Cardiac muscle cell (in vitro differentiated cells and primary cell): ENCODE measurements around the gene BABAM1. TPM values are rescaled to one million over a fixed set of nuclear protein-coding genes. Genes with fewer than 3 reads are reported as not detected.

Source experiments
- DNase-seq, 2 donors: peaks; one replicate each; pipeline versions ENCODE4 v3.0.0 to v3.0.0-alpha.2; 2010 to 2017; ENCODE audit warnings: low read depth in 1 of 2, low spot score in 1 of 2
- H3K27ac ChIP-seq: fragments of 200-600 bp; sonication (generic); 2 replicates; pipeline ENCODE4 v1.5.1; 2016
- H3K27me3 ChIP-seq: fragments of 200-600 bp; sonication (generic); 2 replicates; pipeline ENCODE4 v1.6.0; 2016; ENCODE audit warnings: control low read depth
- H3K36me3 ChIP-seq: fragments of 200-600 bp; sonication (generic); 2 replicates; pipeline ENCODE4 v1.5.1; 2016; ENCODE audit warnings: control low read depth
- H3K4me1 ChIP-seq: fragments of 200-600 bp; sonication (generic); 2 replicates; pipeline ENCODE4 v1.8.1; 2017; ENCODE audit warnings: low read depth, mild to moderate bottlenecking, mixed run types
- H3K4me3 ChIP-seq: fragments of 200-600 bp; sonication (generic); 2 replicates; pipeline ENCODE4 v1.5.1; 2016; ENCODE audit warnings: mild to moderate bottlenecking
- H3K9me3 ChIP-seq: fragments of 200-600 bp; sonication (generic); 2 replicates; pipeline ENCODE4 v1.5.1; 2017; ENCODE audit warnings: low read depth, mild to moderate bottlenecking, control low read depth
- polyA plus RNA-seq: library from polyadenylated mRNA; unstranded; fragments of >200 nt; fragmentation: Nextera tagmentation; extraction: Ambion mirVana; gene quantifications from 2 replicates; pipeline ENCODE4 v1.2.1, GENCODE V29; 2016
- total RNA-seq: library from RNA; depleted of rRNA; stranded (reverse); fragments of >200 nt; gene quantifications from 2 replicates; pipeline ENCODE4 v1.2.3, GENCODE V29; 2016
- TF ChIP-seq, protein P1 (sequence below): IDR thresholded peaks from 2 replicates; pipeline ENCODE4 v1.5.1; 2012; ENCODE audit warnings: low read depth, mild to moderate bottlenecking, low read length

BABAM1 gene
- total and polyA plus RNA-seq, 2 experiments from 2014 or later = 136 to 141 TPM

- H3K27ac ChIP-seq = peak within 1 kb of the TSS; percentile 25
- TF ChIP-seq, protein P1, sequence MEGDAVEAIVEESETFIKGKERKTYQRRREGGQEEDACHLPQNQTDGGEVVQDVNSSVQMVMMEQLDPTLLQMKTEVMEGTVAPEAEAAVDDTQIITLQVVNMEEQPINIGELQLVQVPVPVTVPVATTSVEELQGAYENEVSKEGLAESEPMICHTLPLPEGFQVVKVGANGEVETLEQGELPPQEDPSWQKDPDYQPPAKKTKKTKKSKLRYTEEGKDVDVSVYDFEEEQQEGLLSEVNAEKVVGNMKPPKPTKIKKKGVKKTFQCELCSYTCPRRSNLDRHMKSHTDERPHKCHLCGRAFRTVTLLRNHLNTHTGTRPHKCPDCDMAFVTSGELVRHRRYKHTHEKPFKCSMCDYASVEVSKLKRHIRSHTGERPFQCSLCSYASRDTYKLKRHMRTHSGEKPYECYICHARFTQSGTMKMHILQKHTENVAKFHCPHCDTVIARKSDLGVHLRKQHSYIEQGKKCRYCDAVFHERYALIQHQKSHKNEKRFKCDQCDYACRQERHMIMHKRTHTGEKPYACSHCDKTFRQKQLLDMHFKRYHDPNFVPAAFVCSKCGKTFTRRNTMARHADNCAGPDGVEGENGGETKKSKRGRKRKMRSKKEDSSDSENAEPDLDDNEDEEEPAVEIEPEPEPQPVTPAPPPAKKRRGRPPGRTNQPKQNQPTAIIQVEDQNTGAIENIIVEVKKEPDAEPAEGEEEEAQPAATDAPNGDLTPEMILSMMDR = no peak
- DNase-seq = peak; percentile 100
- peaks cover 5% of the 10 kb centered on the region for H3K4me1 ChIP-seq
- no peaks in the 10 kb centered on the region for H3K9me3 ChIP-seq
- peak within 1 kb of the TSS; percentile 55 for H3K4me3 ChIP-seq
- peaks cover 5% of the 10 kb centered on the region for H3K36me3 ChIP-seq
- no peaks in the 10 kb centered on the region for H3K27me3 ChIP-seq
Observed at GRCh38 chr19:17309198-17309964, 42.1 kb downstream of the BABAM1 start, which contains the start of gene DDA1. Gene DDA1 (plus strand): TSS chr19:17309563. CDS start chr19:17309655, 92 bp downstream.

DNA sequence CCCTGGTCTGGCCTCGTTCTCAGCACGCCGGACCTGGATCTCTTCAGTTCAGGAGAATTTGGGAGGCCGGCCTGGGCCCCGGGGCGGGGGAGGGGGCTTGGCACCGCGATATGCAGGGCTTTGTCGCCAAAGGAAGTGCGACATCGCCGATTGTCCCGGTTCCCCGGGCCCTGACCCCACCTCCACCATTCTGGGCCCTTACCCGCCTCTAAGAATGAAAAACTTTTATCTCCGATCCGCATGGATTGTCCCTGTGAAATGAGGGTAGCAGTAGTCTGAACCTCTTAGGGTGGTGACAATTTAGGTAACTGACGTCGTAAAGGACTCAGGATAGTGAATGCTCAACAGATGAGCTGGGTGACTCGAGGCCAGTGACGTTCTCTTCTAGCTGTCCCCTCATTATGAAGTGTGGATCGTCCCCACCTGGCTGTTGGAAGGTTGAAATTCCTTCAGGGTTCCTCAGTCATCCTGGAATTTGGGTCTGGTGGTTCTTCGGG lies 42.8 kb downstream of the BABAM1 start:
- DNase-seq = no peak
- Histone ChIP-seq H3K27ac (peak overlapping the region; percentile 25), H3K36me3 (peaks cover 9% of the 10 kb centered on the region), H3K4me3 (peak overlapping the region; percentile 55), H3K4me1 (peaks cover 5% of the 10 kb centered on the region), H3K9me3 (no peaks in the 10 kb centered on the region), H3K27me3 (no peaks in the 10 kb centered on the region)
- TF ChIP-seq, protein P1 = no peak

DNA sequence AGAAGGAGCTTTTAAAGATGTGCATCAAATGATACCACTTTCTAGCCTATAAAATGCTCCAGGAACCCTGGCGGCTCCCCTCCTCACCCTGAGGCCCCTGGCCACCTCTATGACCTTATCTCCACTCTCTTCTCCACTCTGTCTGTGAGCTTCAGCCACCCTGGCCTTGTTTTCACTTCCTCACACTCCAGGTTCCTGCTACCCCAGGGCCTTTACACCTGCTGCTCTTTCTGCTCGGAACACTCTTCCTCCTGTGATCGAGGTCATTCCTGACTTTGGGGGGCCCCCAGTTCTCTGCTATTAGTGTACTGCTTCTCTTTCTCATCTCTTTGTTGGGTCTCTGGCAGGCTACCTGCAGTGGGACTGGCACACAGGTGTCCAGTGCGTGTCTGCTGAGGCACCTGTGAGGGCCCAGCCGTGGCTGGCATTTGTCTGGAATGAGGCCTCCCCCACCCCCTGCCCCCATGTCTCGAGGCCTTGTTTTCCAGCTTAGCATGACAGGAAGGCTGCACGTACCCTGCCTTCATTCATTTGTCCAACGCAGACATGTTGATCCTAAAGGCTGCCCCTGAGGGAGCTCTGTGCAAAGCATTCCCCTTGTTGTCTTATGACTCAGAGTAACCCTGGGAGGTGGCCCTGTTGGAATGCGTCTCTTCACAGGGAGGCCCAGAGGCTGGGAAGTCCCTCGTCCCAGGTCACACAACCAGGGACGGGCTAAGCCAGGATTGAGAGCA lies 44.4 kb downstream of the BABAM1 start:
- H3K36me3 ChIP-seq = peaks cover 9% of the 10 kb centered on the region
- TF ChIP-seq, protein P1 = no peak
- H3K4me3 ChIP-seq = no peak overlapping the region
- H3K27ac ChIP-seq = no peak overlapping the region
- H3K4me1 ChIP-seq = peaks cover 5% of the 10 kb centered on the region
- peak in 1 of 2 donors; percentile 42 for DNase-seq
- H3K27me3 ChIP-seq = no peaks in the 10 kb centered on the region
- H3K9me3 ChIP-seq = no peaks in the 10 kb centered on the region

DNA sequence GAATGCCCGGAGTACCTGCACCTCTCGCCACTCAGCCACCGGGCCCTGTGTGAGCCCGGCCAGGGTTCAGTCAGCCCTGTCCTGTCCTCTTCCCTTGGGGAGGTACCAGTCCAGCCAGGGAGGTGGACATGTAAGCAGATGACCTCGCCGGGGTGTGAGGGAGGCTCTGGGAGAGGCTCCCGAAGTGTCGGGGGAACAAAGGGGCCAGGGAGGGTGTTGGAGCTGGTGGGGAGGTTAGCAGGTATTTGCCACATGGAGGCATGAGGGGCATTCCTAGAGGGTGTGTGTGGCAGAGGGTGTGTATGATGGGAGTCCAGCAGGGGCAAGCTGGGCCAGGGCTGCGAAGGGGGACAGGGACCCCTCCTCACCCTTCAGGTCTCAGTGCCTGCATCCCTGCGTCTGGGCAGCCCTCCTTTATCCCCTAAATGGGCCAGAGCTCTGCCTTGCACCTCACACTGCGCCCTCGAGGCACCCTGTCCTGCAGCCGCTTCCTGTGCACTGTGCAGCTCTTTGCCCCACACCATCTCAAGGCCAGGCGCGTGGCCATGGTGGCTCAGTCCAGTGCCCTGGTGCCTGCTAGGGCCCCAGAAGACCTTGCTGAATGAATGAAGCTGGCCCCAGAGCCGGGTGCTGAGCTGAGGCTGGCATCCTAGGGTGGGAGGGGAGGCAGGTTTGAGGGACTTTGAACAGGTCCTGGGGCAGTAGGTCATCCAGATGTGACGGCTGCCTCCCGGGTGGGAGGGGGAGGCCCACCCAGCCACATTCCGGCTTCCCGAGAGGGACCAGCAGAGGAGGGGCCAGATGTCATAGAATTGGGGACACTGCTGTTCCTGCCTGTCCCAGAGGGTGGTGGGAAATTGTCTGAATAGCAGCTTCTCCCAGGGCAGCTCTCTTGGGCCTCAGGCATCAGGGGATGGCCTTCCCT lies 45.2 kb downstream of the BABAM1 start:
- Histone ChIP-seq H3K4me3 (no peak overlapping the region), H3K27ac (no peak overlapping the region), H3K27me3 (no peaks in the 10 kb centered on the region), H3K36me3 (peaks cover 9% of the 10 kb centered on the region), H3K9me3 (no peaks in the 10 kb centered on the region), H3K4me1 (peaks cover 5% of the 10 kb centered on the region)
- DNase-seq = no peak
- TF ChIP-seq, protein P1 = no peak
